ENCODE results near the gene PLPP6.

PLPP6 gene

DNA sequence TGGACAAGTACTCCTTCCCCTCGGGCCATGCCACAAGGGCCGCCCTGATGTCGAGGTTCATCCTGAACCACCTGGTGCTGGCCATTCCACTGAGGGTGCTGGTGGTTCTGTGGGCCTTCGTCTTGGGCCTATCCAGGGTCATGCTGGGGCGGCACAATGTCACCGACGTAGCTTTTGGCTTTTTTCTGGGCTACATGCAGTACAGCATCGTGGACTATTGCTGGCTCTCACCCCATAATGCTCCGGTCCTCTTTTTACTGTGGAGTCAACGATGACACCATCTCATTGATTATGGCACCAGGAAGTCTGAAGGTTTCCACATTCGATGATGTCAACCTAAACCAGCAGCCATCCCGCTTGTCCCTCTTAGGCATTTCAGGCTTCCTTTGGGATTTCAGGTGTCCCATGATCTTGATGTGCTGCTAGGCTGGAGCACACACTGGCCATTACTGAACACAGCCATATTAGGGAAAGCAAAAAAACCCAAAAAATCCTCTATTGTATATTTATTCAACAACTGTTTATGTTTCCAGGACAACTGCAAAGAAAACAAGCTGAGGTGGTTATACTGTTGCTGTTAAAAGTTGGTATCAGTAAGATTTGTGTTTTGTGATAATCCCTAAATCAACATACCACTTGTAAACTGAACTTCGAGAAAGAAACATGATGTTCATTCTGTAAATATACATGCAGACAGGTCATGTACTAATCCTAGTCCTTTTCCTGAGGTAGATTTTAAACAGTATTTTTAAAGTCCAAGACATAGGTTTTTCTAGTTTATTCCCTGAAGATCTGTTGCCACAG, 1.1 kb downstream of the PLPP6 start:
- peak in 1 of 3 donors; percentile 7 for DNase-seq

DNA sequence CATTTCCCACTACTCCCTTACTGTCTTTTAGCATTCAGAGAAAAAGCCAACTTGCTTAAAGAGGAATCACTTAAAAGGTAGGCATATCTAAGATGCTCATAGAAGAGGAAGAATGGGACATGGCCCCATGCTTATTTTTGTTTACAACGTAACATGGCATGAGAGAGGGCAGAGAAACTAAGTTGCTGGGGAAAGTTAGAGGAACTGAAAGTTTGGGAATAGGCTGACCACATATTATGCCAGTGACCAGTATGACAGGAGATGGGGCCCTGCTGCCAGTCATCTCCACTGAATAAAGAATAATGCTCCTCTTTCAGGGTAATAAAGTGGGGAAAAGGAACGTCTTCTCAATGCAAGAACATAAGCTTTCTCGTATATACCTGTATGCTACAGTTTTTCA, 1.9 kb downstream of the PLPP6 start:
- DNase-seq = peak; percentile 57 to 78 (median 72)

DNA sequence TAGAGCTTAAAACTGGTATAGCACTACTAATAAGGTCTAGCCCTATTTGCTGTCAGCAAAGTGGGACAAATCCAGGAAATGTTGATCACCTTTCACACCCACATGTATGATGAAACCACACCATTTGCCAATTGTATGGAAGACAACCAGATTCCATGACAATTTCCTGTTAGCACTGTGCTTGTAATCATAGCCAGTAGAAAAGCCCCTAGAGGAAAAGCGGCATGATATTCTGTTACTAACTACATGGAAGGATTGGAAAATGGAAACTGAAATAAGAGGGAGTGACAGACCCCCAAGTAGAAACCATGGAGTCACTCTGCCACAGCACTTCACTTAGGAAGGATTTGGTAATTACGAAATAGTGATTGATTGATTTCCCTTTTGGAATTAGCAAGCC, 3.3 kb downstream of the PLPP6 start:
- peak in 1 of 3 donors; percentile 42 for DNase-seq

DNA sequence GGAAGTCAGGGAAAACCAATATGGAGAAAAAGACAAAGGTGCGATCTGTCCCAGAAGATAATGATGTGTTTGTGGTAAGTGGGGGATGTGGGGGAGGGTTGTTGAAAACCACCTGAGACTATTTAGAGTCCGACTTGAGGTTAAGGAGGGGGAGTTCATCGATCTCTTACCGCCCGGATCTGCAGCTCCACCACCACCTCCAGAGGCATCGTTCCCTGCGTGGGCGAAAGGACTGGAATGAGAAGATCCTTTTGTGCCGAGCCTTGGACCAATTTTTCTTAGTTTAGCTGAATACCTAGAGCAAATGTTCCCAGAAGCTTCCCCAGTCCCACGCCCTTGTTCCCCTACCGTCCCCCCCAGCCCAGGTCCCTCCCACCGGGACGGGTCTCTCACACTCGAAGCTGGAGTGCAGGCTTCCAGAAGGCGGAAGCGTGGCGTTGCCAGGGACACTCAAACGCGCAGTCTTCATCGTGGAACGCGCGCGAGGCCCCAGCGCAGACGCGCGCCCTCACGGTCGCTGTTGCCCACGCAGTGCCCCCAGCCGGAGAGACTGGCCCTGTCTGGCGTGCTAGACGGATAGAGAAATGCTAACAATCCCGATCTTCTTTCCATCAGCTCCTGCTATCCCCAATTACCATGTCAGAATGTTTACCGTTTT, 4.1 kb downstream of the PLPP6 start, which contains the start of gene SPATA6L:
Gene SPATA6L, minus strand, starts transcription at position 439 of the 658 bp plus-strand sequence. Its CDS starts 230 bp downstream, at position 209.
- peak; percentile 58 to 72 (median 61) for DNase-seq

DNA sequence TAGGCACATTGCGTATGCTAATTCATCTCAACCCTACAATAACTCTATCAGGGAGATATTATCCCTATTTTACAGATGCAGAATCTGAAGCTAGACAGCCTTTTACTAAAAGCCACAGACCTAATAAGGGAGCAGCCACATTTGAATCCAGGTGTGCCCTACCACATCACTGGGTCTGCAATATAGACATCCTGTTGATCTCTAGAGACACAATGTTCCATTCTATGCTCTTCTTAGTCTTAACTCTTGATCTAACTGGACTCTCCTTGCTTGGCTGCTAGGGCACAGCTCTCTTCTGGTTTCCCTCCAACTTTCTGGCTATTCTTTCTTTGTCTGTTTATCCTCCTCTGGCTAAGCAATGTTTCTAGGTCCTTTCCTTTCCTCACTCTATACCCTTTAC, 5.6 kb downstream of the PLPP6 start:
- DNase-seq = no peak

DNA sequence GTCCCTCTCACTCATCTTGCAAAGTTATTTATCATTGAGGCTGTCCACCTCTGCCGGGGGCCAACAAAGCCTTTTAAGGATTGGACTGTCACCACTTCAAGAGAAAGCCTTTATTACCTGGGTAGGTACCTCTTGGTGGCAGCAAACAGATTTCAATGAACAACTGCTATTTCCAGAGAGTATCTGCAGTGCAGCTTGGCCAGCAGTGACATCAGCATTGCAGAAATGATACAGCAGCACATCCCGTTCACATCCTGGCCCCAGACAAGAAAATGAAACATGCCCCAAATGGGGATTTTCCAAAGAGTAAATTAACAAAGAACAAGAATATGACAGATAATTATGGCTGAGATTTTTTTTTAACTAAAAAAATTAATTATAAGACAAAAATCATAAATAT, 6.5 kb downstream of the PLPP6 start:
- DNase-seq = no peak

DNA sequence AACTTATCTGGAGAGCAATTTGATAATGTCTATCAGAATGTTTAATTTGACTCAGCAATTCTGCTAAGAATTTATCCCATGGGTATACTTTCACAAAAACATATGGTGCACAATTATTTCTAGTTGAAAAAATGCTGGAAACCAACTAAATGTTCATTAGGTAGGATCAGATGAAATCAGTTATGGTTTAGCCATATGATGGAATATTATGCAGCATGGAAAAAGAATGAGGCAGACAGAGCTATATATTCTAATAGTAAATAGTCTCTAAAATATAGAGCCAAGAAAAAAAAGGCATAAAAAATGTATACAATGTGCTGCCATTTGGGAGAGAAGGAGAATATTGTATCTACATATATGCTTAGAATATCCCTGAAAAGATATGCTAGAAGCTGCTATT, 7.8 kb downstream of the PLPP6 start:
- DNase-seq = no peak

DNA sequence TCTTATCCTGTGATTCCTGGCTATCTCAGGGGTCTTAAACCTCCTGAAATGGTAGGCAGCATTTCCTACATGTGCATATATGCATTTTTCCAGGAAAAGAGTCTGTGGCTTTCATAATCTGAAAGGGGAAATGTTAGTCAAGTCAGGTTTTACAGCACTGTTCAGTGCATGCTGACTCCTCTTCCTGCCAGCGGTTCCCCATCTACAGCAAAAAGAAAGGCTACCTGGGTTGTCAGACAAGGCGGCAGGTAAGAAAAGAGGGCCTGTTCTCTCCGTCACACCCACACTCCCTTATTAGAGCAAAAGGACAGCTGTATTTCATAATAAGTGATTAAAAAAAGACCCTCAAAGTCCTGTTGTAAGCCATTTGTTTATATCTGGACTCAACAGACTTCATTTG, 8.5 kb downstream of the PLPP6 start:
- DNase-seq = no peak

DNA sequence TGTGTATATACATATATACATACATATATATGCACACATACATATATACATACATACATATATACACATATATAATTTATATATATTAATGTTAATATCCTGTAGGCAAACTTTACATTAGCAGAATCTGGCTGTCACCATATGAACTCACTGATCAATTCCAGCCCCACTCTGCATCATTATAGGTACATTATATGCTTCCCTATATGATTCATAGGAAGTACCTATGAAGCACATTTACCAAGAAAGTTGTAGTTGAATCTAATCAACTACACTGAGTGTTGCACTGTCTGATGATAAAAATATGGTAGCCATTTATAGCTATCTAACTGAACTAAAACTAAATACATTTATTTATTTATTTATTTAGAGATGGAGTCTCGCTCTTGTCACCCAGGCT, 9.6 kb downstream of the PLPP6 start:
- no peak for DNase-seq

DNA sequence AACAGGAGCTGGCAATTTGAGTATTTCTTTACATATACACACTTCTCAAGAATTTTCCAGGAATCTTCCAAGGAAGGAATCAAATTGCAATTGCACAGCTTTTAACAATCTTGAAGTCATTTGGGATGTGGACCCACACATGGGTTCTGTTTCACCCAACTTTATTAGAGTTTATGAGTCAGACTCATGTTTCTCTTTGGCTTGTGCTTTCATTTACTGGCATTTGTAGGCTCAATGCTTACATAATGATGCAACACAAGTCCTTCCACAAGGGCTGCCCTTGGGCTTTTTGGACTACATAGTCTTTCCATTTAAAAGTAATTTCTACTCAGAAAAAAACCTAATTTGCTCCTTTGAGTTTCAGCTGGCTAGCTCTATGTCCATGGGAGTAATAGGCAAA, 12.7 kb downstream of the PLPP6 start:
- DNase-seq = peak; percentile 12 to 46 (median 16)

DNA sequence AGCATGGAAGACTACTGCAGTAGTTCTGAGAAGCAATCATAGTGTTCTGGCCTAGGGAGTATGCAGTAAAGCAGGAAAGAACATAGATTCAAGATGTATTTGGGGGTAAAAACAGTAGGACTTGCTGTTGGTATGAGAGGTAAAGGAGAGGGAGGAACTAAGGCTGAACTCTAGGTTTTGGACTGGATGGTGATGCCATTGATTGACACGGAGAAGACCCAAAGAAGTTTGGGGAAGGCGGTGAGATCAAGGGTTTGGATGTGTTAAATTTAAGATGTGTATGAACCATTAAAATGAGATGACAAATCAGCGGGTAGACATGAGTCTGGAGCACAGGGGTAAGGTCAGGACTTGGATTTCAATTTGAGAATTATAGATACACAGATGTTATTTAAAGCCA, 15.3 kb downstream of the PLPP6 start:
- DNase-seq = no peak

DNA sequence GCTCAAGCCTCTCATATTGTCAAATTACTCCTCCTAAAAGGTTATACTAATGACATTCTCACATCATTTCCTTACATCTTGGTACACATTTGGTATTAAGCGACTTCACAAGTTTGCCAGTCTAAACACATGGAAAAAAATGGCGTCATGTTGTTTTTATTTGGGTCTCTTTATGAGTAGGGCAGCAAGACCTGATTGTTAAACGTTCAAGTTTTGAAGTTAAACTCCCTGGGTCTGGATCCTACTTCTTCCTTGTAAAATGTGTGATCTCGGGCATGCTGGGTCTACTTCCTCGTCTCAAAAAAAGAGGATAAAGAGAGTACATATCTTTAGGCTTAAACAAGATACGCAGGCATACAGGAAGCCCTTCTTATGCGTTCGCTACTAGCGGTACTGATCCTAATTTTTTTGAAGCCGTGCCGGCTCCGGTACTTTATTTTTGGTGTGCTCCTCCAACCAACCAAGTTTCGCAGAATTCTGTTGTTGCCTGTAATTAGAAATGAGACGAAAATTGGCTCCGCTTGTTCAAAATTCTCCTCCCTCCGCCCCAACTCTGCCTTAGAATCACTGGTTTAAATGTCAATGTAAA, 16.7 kb downstream of the PLPP6 start:
- peak; percentile 26 to 31 (median 28) for DNase-seq

DNA sequence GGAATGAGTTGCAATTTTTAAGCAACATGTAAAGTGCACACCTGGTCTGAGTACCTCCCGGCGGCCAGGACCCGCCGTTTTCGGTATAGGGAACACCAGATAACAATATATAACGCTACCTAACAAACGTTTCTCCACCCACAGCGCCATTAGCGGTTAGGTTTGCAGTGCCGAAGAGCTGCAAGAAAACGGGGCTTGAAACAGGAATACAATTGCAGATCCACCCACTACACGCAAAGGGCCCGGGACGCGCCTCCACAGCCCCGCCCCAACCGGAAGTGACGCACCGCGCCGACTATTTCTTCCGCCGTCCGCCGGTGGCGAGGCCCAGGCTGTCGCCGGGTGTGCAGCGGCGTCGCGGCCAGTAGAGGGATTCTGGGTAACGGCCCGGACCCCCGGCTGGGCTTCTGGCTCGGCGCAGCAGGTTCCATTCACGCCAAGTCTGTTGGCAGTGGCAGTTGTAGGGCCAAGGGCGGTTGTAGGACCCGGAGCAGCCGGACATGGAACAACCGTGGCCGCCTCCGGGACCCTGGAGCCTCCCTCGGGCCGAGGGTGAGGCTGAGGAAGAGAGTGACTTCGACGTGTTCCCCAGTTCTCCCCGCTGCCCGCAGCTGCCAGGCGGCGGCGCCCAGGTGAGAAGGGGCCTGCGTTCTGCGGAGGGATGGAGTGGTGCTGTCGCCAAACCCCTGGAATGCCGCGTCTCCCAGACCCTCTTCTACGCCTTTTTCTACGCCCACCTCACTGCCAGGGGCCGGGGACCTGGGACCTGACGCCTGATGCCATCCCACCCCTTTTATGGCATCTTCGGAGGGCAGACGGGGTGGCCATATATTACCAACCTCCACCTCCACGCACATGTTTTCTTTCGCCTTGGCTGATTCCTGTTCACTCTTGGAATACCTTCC, 17.4 kb downstream of the PLPP6 start, which contains the start of gene CDC37L1:
Gene CDC37L1, plus strand, starts transcription at position 302 of the 905 bp plus-strand sequence. Its CDS starts 199 bp downstream, at position 501.
- peak; percentile 97 to 98 (median 98) for DNase-seq

DNA sequence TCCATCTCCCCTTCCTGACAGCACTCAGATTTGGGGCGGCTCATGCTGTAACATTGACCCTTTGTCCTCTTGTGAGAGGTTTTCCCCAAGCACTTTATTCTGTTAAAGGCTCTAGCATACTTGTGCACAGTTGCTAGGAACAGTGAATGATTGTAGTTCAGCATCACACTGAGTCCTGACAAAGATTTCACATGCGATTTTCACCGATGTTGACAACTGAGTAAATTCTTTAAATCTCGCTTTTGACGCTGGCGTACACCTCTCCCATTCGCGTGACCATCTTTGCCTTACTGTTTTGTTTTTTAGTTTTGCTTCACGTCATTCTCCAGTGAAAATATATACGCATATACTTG, 18.1 kb downstream of the PLPP6 start:
- DNase-seq = peak in 1 of 3 donors; percentile 13

DNA sequence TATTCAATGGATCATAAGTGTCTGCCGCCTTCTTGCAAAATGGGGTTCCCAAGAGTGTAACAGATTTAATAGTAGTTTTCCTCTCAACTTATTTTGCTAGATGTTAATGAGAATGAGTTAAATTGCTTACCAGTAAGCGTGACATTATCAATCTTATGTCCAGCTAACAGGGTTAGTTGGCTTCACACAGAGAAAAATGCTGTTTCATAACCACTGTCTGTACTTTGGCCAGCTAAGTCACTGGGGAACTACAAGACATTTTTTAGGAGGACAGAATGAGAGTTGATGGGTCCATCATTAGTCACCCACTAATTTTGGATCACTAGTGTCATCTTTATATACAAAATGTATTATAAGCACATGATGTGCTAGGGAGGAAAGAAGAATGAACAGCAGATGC, 18.7 kb downstream of the PLPP6 start:
- peak; percentile 64 to 90 (median 81) for DNase-seq

DNA sequence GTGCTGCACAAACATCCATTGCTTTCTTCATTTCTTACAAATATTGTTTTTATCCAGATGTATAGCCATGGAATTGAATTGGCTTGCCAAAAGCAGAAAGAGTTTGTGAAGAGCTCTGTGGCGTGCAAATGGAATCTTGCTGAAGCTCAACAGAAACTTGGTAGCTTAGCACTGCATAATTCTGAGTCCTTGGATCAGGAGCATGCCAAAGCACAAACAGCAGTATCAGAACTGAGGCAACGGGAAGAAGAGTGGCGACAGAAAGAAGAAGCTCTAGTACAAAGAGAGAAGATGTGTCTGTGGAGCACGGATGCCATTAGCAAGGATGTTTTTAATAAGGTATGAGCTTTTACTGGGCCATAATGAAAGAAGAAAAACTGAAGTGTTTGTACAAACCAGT, 22.7 kb downstream of the PLPP6 start:
- no peak for DNase-seq

DNA sequence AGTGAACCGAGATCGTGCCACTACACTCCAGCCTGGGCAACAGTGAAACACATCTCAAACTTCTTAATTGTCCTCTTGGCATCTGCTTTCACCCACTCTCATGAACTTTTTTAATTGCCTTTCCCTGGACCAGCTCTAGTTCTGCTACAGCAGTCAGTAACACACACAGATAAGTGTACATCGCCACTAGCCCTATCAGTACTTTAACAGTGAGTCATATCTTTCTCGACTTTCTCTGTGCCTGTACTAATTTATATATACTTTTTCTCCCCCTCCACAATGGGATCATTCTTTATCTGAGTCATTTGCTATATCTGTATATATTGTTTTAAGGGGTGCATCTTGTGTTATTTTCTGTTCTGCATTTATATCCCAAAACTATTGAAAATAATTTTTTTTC, 24.0 kb downstream of the PLPP6 start:
- DNase-seq = no peak

DNA sequence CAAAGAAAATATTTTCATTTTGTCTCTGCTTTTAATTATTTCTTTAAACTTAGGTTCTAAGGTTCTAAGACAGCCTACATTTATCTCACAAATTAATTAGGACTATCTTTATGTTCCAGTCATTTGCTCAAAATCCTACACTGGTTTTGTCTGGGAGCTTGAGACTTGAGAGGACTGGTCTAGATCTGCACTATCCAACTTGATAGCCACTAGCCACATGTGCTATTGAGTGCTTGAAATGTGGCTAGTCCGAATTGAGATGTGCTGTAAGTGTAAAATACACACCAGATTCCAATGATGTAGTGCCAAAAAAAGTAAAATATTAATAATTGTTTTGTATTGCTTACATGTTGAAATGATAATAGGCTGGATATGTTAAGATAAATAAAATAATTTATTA, 24.5 kb downstream of the PLPP6 start:
- no peak for DNase-seq

DNA sequence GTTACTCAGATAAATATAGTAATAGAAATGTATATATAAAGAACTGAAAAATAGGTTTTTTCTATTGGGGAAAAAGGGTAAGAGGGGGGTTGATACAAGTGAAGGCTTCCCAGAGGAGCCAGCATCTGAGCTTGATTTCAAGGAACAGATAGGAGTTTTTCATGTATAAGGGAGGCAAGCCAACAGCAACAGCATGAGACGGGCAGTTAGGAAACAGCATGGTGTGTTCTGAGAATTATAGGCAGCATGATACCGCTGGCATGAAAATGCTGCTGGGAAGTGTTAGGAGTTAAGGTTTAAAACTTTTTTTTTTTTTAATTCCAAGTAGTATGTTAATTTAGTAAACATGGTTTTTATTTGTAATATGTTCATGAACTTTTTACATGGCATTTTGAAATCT, 26.9 kb downstream of the PLPP6 start:
- DNase-seq = no peak

DNA sequence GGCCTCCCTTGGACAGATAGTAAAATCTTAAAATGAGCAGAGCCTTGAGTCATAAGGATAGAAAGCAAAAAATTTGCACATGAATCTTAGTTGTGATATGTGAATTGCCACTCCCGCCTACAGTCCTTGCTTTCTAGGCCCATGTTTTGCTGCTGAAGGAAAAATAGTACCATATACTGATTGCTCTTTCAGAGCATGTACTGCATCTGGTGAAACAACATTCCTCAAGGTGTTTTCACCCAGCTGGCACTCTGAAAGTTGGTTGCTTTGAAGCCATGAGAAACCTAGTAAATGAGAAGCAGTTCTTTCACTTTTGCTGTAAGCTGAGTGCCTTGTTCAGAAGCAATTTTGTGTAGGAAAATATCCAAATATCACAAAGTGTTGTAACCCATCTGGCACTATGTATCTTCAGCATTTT, 27.6 kb downstream of the PLPP6 start:
- DNase-seq = no peak

DNA sequence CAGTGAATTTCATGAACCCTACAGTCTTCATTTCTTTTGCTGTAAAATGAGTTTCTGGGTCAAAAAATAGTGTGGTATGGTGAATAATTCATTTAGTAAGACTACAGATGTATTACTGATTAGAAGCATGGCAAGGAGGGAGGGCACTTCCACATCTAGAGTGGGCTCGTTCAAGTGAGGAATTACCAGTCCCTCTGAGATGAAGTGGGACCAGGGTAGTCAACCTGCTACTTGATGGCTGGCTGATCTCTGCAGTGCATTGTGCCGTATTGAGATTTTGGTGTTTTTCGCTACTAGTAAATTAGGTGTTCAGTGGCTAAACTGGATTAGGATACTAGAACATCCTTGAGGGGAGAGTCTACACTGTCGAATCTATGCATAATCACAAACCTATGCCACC, 28.1 kb downstream of the PLPP6 start:
- no peak for DNase-seq

DNA sequence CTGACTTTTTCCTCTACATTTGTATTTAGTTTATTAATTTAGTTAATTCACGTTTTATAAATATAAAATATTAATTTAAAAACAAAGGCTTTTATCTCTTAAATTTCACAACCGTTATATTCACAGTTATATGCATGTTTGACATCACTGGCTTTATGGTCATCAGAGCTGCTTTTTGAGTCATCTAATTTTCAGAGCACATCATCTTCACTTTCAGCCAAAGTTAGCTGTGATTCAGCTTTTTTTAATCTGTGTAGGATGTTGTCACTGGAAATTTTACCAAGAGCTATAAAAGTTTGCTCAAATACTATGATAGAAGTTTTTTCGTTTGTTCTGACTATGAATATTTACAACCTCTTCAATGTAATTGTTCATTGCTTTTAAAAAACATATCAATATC, 29.7 kb downstream of the PLPP6 start:
- peak; percentile 5 to 38 (median 17) for DNase-seq

DNA sequence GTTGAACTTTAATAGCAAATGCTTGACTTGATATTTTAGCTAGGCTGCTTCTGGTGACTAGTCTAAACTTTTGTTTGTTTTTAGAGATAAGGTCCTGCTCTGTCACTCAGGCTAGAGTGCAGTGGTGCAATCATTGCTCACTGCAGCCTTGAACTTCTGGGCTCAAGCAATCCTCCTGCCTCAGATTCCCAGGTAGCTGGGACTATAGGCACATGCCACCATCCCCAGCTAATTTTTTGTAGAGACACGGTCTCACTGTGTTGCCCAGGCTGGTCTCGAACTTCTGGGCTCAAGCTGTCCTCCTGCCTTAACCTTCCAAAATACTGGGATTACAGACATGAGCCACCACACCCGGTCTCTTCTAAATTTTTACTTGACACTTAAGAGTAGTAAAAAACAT, 38.0 kb downstream of the PLPP6 start:
- DNase-seq = no peak
